ENCODE measurements around the gene IQCE.

IQCE gene

DNA sequence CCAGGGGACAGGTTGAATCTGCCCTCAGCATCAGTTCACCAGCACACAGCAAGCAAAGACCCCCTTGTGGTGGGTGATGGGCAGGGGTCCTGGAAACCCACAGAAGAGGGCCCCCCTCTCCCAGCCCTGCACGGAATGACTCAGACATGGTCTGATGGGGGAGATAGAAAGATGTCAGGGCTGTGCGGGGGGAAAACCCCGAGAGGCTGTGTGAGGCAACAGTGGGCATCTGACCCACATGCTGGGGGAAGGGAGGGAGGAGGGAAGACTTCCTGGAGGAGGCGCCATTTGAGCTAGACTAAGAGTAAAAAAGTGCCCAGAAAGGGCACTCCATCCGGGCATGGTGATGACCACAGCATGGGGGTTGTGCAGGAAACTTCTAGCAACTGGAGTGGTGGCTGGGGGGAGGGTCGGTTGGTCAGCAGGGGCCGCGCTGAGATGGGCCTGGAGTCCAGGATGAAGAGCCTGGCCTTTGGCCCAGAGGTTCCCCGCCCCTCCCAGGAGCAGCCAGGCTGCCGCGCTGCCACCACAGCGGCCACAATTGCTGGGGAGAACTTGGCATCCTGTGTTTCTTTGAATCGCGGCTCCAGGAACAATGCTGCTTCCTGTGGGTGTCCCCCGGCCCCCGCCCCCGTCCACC is 36.7 kb upstream of the IQCE start:
- Histone ChIP-seq H3K36me3 (replicated peaks; ENCODE audit: insufficient read depth, low read length) (no peaks in the 10 kb centered on the region), H2AFZ (ENCODE audit: low read length) (no peak overlapping the region), H3F3A (ENCODE audit: insufficient read depth, low read length) (no peaks in the 10 kb centered on the region), H3K79me2 (ENCODE audit: low read length) (no peaks in the 10 kb centered on the region), H3K9me3 (replicated peaks; ENCODE audit: insufficient read depth, low read length) (no peaks in the 10 kb centered on the region), H3K9me2 (replicated peaks; ENCODE audit: insufficient read depth, low read length) (no peaks in the 10 kb centered on the region), H3K4me1 (ENCODE audit: low read length) (no peaks in the 10 kb centered on the region), H3K4me2 (ENCODE audit: low read depth, low read length) (no peak overlapping the region), H3K9ac (ENCODE audit: low read length) (no peak overlapping the region), H3K27ac (ENCODE audit: low read length) (no peak overlapping the region), H4K20me1 (ENCODE audit: insufficient read depth, low read length) (no peaks in the 10 kb centered on the region), H3K27me3 (replicated peaks; ENCODE audit: insufficient read depth, low read length) (peaks cover 89% of the 10 kb centered on the region), H3K4me3 (ENCODE audit: low read length) (no peak overlapping the region)
- no peak for DNase-seq
- TF ChIP-seq EZH2phosphoT487 (IDR thresholded peaks at IDR 0.05; ENCODE audit: low read length) (no peak), EZH2 (optimal IDR thresholded peaks at IDR 0.05; ENCODE audit: low read depth, low read length) (no peak)
- TF ChIP-seq, protein P1, sequence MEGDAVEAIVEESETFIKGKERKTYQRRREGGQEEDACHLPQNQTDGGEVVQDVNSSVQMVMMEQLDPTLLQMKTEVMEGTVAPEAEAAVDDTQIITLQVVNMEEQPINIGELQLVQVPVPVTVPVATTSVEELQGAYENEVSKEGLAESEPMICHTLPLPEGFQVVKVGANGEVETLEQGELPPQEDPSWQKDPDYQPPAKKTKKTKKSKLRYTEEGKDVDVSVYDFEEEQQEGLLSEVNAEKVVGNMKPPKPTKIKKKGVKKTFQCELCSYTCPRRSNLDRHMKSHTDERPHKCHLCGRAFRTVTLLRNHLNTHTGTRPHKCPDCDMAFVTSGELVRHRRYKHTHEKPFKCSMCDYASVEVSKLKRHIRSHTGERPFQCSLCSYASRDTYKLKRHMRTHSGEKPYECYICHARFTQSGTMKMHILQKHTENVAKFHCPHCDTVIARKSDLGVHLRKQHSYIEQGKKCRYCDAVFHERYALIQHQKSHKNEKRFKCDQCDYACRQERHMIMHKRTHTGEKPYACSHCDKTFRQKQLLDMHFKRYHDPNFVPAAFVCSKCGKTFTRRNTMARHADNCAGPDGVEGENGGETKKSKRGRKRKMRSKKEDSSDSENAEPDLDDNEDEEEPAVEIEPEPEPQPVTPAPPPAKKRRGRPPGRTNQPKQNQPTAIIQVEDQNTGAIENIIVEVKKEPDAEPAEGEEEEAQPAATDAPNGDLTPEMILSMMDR (IDR thresholded peaks at IDR 0.05; ENCODE audit: low read length) = no peak

DNA sequence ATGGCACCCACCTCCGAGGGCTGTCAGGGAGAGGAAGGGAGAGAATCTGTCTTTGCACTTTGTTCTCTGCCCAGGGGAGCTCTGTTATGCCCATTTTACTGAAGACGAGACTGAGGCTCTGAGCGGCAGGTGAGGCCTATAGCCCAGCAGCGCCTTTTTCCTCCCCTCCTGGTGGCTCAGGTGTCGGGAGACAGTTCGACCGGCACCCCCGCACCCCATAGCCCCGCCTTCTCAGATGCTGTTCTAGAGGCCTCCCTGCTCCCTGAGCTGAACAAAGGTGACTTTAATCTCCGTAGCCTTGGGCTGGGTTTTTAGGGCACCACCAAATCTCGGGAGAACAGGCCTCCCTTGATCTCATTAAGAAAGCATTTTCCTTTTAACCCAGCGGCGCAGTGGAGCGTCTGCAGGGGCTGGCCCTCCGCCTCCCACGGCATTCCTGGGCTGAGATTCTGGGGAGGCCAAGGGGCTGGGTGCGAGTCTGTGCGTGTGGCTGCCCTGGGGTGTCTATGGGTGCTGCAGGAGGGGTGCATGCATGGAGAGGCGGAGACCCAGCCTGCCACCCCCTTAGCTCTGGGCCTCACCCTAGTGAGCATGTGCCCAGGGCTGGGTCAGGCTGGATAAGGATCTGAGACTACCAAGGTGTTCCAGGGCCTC is 35.9 kb upstream of the IQCE start:
- Histone ChIP-seq H4K20me1 (ENCODE audit: insufficient read depth, low read length) (no peaks in the 10 kb centered on the region), H3K9ac (ENCODE audit: low read length) (no peak overlapping the region), H3K9me2 (replicated peaks; ENCODE audit: insufficient read depth, low read length) (no peaks in the 10 kb centered on the region), H3K36me3 (replicated peaks; ENCODE audit: insufficient read depth, low read length) (no peaks in the 10 kb centered on the region), H3K4me1 (ENCODE audit: low read length) (no peaks in the 10 kb centered on the region), H3K27me3 (replicated peaks; ENCODE audit: insufficient read depth, low read length) (peaks cover 88% of the 10 kb centered on the region), H3K79me2 (ENCODE audit: low read length) (no peaks in the 10 kb centered on the region), H3K4me2 (ENCODE audit: low read depth, low read length) (no peak overlapping the region), H3F3A (ENCODE audit: insufficient read depth, low read length) (no peaks in the 10 kb centered on the region), H2AFZ (ENCODE audit: low read length) (no peak overlapping the region), H3K27ac (ENCODE audit: low read length) (no peak overlapping the region), H3K9me3 (replicated peaks; ENCODE audit: insufficient read depth, low read length) (no peaks in the 10 kb centered on the region), H3K4me3 (ENCODE audit: low read length) (no peak overlapping the region)
- TF ChIP-seq, protein P1 (IDR thresholded peaks at IDR 0.05; ENCODE audit: low read length) = no peak
- DNase-seq = no peak

DNA sequence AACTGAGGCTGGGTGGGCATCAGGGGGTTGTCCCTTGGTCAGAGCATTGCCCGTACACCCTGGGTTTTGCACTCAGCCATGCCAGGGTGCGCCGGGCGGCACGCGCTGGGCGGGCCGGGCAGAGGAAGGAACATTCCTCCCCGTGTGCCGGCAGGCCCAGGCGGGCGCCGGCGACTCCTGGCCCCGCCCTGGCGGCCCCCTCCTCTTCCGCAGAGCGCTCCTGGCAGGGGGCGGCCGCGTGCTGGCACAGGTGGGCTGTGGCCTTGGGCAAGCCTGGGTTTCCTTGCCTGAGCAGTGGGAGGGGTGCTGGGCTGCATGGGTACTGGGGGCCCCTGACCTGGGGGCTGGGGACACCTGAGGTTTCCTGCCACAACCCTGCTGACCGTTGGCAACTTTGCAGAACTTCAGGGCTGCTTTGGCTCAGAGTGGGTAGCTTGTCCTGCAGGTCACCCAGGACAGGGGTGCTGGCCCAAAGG is 35.3 kb upstream of the IQCE start:
- Histone ChIP-seq H3K79me2 (ENCODE audit: low read length) (no peaks in the 10 kb centered on the region), H3K9me3 (replicated peaks; ENCODE audit: insufficient read depth, low read length) (no peaks in the 10 kb centered on the region), H3K4me1 (ENCODE audit: low read length) (no peaks in the 10 kb centered on the region), H2AFZ (ENCODE audit: low read length) (no peak overlapping the region), H3F3A (ENCODE audit: insufficient read depth, low read length) (no peaks in the 10 kb centered on the region), H3K9ac (ENCODE audit: low read length) (no peak overlapping the region), H3K27ac (ENCODE audit: low read length) (no peak overlapping the region), H3K27me3 (replicated peaks; ENCODE audit: insufficient read depth, low read length) (peaks cover 86% of the 10 kb centered on the region), H3K4me2 (ENCODE audit: low read depth, low read length) (no peak overlapping the region), H3K9me2 (replicated peaks; ENCODE audit: insufficient read depth, low read length) (no peaks in the 10 kb centered on the region), H3K4me3 (ENCODE audit: low read length) (no peak overlapping the region), H3K36me3 (replicated peaks; ENCODE audit: insufficient read depth, low read length) (no peaks in the 10 kb centered on the region), H4K20me1 (ENCODE audit: insufficient read depth, low read length) (no peaks in the 10 kb centered on the region)
- no peak for DNase-seq
- TF ChIP-seq, protein P1 (IDR thresholded peaks at IDR 0.05; ENCODE audit: low read length) = no peak
- TF ChIP-seq EZH2phosphoT487 (IDR thresholded peaks at IDR 0.05; ENCODE audit: low read length) = no peak
- no peak for TF ChIP-seq EZH2 (optimal IDR thresholded peaks at IDR 0.05; ENCODE audit: low read depth, low read length)

Data from MM.1S (cell line).